IMR-90 (cell line): ENCODE data around the gene CLCN5. TPM values are rescaled to one million over a fixed set of nuclear protein-coding genes. Genes with fewer than 3 reads are reported as not detected.

Source experiments
- ATAC-seq: fragments of 200-7000 bp; cut with Tn5 transposase; 2 replicates; pipeline ENCODE4 v1.9.1; 2020; ENCODE audit warnings: low read depth, mild to moderate bottlenecking, moderate library complexity
- BruUV-seq: library from RNA; stranded (reverse); fragments of 400-500 nt; replicated peaks from 2 replicates; lab custom pipeline; 2021; lab: Mats Ljungman, UMichigan
- CTCF ChIA-PET: fragments of 300-600 bp; formaldehyde crosslinking; extraction: SDS; loops from one replicate; lab custom pipeline; 2021; ENCODE audit warnings: antibody characterized with exemption; lab: Yijun Ruan, JAX
- POLR2A ChIA-PET: fragments of 300-600 bp; sonication (Branson Sonifier 250); formaldehyde crosslinking; loops from one replicate; lab custom pipeline; 2022; ENCODE audit warnings: antibody characterized with exemption; ENCODE audit not compliant: unreplicated experiment; lab: Charles Lee
- DNase-seq: peaks from one replicate; pipeline ENCODE4 v3.0.0; 2013
- H2AFZ ChIP-seq: replicated peaks from 2 replicates; pipeline ENCODE3; 2013; ENCODE audit warnings: low read length, mild to moderate bottlenecking; ENCODE audit not compliant: poor library complexity
- H2AK5ac ChIP-seq: 2 replicates; pipeline ENCODE4 v1.6.1; 2013; ENCODE audit warnings: low read depth, low read length, inconsistent platforms
- H2AK9ac ChIP-seq: replicated peaks from 2 replicates; pipeline ENCODE3; 2013; ENCODE audit warnings: mild to moderate bottlenecking, low read depth, low read length, moderate library complexity; ENCODE audit not compliant: poor library complexity
- H2BK120ac ChIP-seq: 2 replicates; pipeline ENCODE4 v1.6.1; 2013; ENCODE audit warnings: low read depth, low read length, inconsistent platforms
- H2BK15ac ChIP-seq: 3 replicates; pipeline ENCODE4 v1.6.1; 2013; ENCODE audit warnings: low read depth, low read length, inconsistent platforms
- H2BK20ac ChIP-seq: 2 replicates; pipeline ENCODE4 v1.6.1; 2013; ENCODE audit warnings: low read depth, mild to moderate bottlenecking, inconsistent platforms, low read length, moderate library complexity
- H2BK5ac ChIP-seq: 2 replicates; pipeline ENCODE4 v1.6.1; 2013; ENCODE audit warnings: mild to moderate bottlenecking, low read depth, low read length, inconsistent platforms; ENCODE audit not compliant: poor library complexity, severe bottlenecking
- H3K14ac ChIP-seq: replicated peaks from 2 replicates; pipeline ENCODE4 v1.6.1; 2013; ENCODE audit warnings: low read depth, low read length, inconsistent platforms
- H3K18ac ChIP-seq: 2 replicates; pipeline ENCODE4 v1.6.1; 2013; ENCODE audit warnings: low read depth, low read length, control low read depth
- H3K23ac ChIP-seq: 2 replicates; pipeline ENCODE4 v1.6.1; 2013; ENCODE audit warnings: low read depth, low read length, inconsistent platforms
- H3K27ac ChIP-seq: 2 replicates; pipeline ENCODE4 v1.5.1; 2013; ENCODE audit warnings: mild to moderate bottlenecking, control low read depth, low read length; ENCODE audit not compliant: insufficient read depth
- H3K27me3 ChIP-seq: 2 replicates; pipeline ENCODE4 v1.6.1; 2013; ENCODE audit warnings: low read length; ENCODE audit not compliant: control insufficient read depth, insufficient read depth
- H3K36me3 ChIP-seq: 2 replicates; pipeline ENCODE4 v1.6.1; 2013; ENCODE audit warnings: low read length, mixed read lengths; ENCODE audit not compliant: control insufficient read depth, insufficient read depth
- H3K4ac ChIP-seq: 2 replicates; pipeline ENCODE4 v1.6.1; 2013; ENCODE audit warnings: low read depth, low read length, inconsistent platforms
- H3K4me1 ChIP-seq: 2 replicates; pipeline ENCODE4 v1.6.1; 2013; ENCODE audit warnings: low read length, mixed read lengths; ENCODE audit not compliant: control insufficient read depth, insufficient read depth
- H3K4me2 ChIP-seq: 2 replicates; pipeline ENCODE4 v1.6.1; 2013; ENCODE audit warnings: low read depth, mild to moderate bottlenecking, control low read depth, low read length, moderate library complexity
- H3K4me3 ChIP-seq: 2 replicates; pipeline ENCODE4 v1.5.1; 2013; ENCODE audit warnings: low read depth, mild to moderate bottlenecking, control low read depth, low read length, moderate library complexity; ENCODE audit not compliant: insufficient read depth
- H3K56ac ChIP-seq: 2 replicates; pipeline ENCODE4 v1.6.1; 2013; ENCODE audit warnings: low read length, inconsistent platforms; ENCODE audit not compliant: insufficient read depth; ENCODE audit errors: extremely low read depth
- H3K79me1 ChIP-seq, 2 experiments: 2 replicates each; pipeline ENCODE4 v1.6.1; 2013; ENCODE audit warnings: low read length in 2 of 2, inconsistent platforms in 1 of 2, low read depth in 1 of 2
- H3K9ac ChIP-seq: 2 replicates; pipeline ENCODE4 v1.6.1; 2013; ENCODE audit warnings: low read depth, low read length, control low read depth
- H3K9me1 ChIP-seq: 2 replicates; pipeline ENCODE4 v1.6.1; 2013; ENCODE audit warnings: low read length, inconsistent platforms; ENCODE audit not compliant: insufficient read depth
- H3K9me3 ChIP-seq: 2 replicates; pipeline ENCODE4 v1.6.1; 2013; ENCODE audit warnings: low read length; ENCODE audit not compliant: control insufficient read depth, insufficient read depth
- H4K20me1 ChIP-seq: 2 replicates; pipeline ENCODE4 v1.6.1; 2013; ENCODE audit warnings: low read length, inconsistent platforms; ENCODE audit not compliant: insufficient read depth
- H4K5ac ChIP-seq: 2 replicates; pipeline ENCODE4 v1.6.1; 2013; ENCODE audit warnings: mild to moderate bottlenecking, low read depth, low read length, control low read depth
- H4K8ac ChIP-seq, 2 experiments: 2 replicates each; pipeline ENCODE4 v1.6.1; 2013; ENCODE audit warnings: low read depth in 2 of 2, low read length in 2 of 2, control low read depth in 1 of 2, inconsistent platforms in 1 of 2
- H4K91ac ChIP-seq: 2 replicates; pipeline ENCODE4 v1.6.1; 2013; ENCODE audit warnings: low read depth, low read length, inconsistent platforms; ENCODE audit not compliant: insufficient read depth
- BHLHE40 ChIP-seq: fragments of 150-350 bp; IDR thresholded peaks from 2 replicates; pipeline ENCODE4 v1.6.1; 2016; ENCODE audit warnings: mild to moderate bottlenecking, low read depth, low read length
- CEBPB ChIP-seq: IDR thresholded peaks from 2 replicates; pipeline ENCODE4 v1.6.1; 2012; ENCODE audit warnings: low read depth, low read length, improper control_type of control experiment
- CHD1 ChIP-seq: IDR thresholded peaks from 2 replicates; pipeline ENCODE4 v1.6.1; 2012; ENCODE audit warnings: low read depth, low read length, improper control_type of control experiment
- FOS ChIP-seq: fragments of 150-350 bp; IDR thresholded peaks from 2 replicates; pipeline ENCODE4 v1.6.1; 2016; ENCODE audit warnings: low read depth, low read length
- MAFK ChIP-seq: IDR thresholded peaks from 2 replicates; pipeline ENCODE4 v1.6.1; 2012; ENCODE audit warnings: low read depth, low read length, improper control_type of control experiment
- MAZ ChIP-seq: IDR thresholded peaks from 2 replicates; pipeline ENCODE4 v1.6.1; 2012; ENCODE audit warnings: low read depth, mild to moderate bottlenecking, low read length, improper control_type of control experiment, moderate library complexity, borderline replicate concordance
- MXI1 ChIP-seq: IDR thresholded peaks from 2 replicates; pipeline ENCODE4 v1.6.1; 2012; ENCODE audit warnings: low read depth, mild to moderate bottlenecking, low read length, moderate library complexity, borderline replicate concordance
- NFE2L2 ChIP-seq: fragments of 150-350 bp; IDR thresholded peaks from 2 replicates; pipeline ENCODE4 v1.6.1; 2016; ENCODE audit warnings: low read depth, mild to moderate bottlenecking, low read length
- POLR2A ChIP-seq: IDR thresholded peaks from 2 replicates; pipeline ENCODE4 v1.6.1; 2012; ENCODE audit warnings: mild to moderate bottlenecking, low read depth, low read length
- SMC3 ChIP-seq: fragments of 150-350 bp; IDR thresholded peaks from 2 replicates; pipeline ENCODE4 v1.6.1; 2016; ENCODE audit warnings: low read depth, mild to moderate bottlenecking, antibody characterized with exemption, low read length, moderate library complexity
- USF2 ChIP-seq: fragments of 150-350 bp; IDR thresholded peaks from 2 replicates; pipeline ENCODE4 v1.6.1; 2017; ENCODE audit warnings: mild to moderate bottlenecking, antibody characterized with exemption, low read length, low read depth
- WGBS, 2 experiments: methylation state at CpG; one replicate each; pipeline versions ENCODE4 v1.1.5 to v1.1.7; 2013; ENCODE audit warnings: missing lambda C conversion rate in 2 of 2; ENCODE audit not compliant: insufficient read length in 1 of 2; ENCODE audit errors: extremely low coverage in 2 of 2; 5-methylcytosine and 5-hydroxymethylcytosine counted together
- dilution Hi-C: fragments of 300-500 bp; cut with HindIII; formaldehyde crosslinking; loops from one replicate; pipeline ENCODE4 v1.14.3; 2018; ENCODE audit warnings: low sequenced_read_pairs; ENCODE audit not compliant: unreplicated experiment
- in situ Hi-C: fragments of 300-500 bp; cut with MboI; formaldehyde crosslinking; loops from 3 replicates; pipeline ENCODE4 v1.14.3; 2019; ENCODE audit warnings: low sequenced_read_pairs, inconsistent platforms, mixed read lengths
- intact Hi-C: fragments of 100-400 bp; cut with micrococcal nuclease; formaldehyde crosslinking; loops from 2 replicates; pipeline ENCODE4 v1.10.0; 2022
- polyA plus RNA-seq, 3 experiments: library from polyadenylated mRNA; depleted of rRNA; stranded (reverse); fragments of >200 nt; gene quantifications; 2 replicates each; pipeline ENCODE4 v1.2.3, GENCODE V29; 2012; ENCODE audit warnings: low replicate concordance in 1 of 3
- total RNA-seq: library from RNA; depleted of rRNA; stranded (reverse); fragments of >200 nt; gene quantifications from 2 replicates; pipeline ENCODE4 v1.2.3, GENCODE V29; 2012
- TF ChIP-seq, protein P1 (sequence below): conservative IDR thresholded peaks from 2 replicates; pipeline ENCODE4 v1.5.1; 2012; ENCODE audit warnings: mild to moderate bottlenecking, low read depth, low read length, improper control_type of control experiment

CLCN5 gene
- total and polyA plus RNA-seq, 2 of the 4 experiments (the other 2 are of a cell fraction) = 1.4 to 5.9 TPM

- no peaks in the 10 kb centered on the region for H3K36me3 ChIP-seq
- H4K20me1 ChIP-seq = no peaks in the 10 kb centered on the region
- H3K23ac ChIP-seq = no peak overlapping the region
- no peak overlapping the region for H2BK120ac ChIP-seq
- no peak overlapping the region for H2AK9ac ChIP-seq
- 60% methylated on average over 1 of the region's 2 CpGs; no CpG with 5 or more reads in 1 of the 2 experiments for WGBS, 2 experiments
- no peak overlapping the region for H3K4me3 ChIP-seq
- TF ChIP-seq BHLHE40 (no peak), CHD1 (no peak), MXI1 (no peak), SMC3 (no peak), POLR2A (no peak), MAZ (no peak), NFE2L2 (no peak), USF2 (no peak), FOS (no peak), MAFK (no peak), CEBPB (no peak)
- TF ChIP-seq, protein P1, sequence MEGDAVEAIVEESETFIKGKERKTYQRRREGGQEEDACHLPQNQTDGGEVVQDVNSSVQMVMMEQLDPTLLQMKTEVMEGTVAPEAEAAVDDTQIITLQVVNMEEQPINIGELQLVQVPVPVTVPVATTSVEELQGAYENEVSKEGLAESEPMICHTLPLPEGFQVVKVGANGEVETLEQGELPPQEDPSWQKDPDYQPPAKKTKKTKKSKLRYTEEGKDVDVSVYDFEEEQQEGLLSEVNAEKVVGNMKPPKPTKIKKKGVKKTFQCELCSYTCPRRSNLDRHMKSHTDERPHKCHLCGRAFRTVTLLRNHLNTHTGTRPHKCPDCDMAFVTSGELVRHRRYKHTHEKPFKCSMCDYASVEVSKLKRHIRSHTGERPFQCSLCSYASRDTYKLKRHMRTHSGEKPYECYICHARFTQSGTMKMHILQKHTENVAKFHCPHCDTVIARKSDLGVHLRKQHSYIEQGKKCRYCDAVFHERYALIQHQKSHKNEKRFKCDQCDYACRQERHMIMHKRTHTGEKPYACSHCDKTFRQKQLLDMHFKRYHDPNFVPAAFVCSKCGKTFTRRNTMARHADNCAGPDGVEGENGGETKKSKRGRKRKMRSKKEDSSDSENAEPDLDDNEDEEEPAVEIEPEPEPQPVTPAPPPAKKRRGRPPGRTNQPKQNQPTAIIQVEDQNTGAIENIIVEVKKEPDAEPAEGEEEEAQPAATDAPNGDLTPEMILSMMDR = no peak
- H3K27ac ChIP-seq = no peak overlapping the region
- no peak overlapping the region for H2BK15ac ChIP-seq
- no peak overlapping the region for H3K56ac ChIP-seq
- in situ Hi-C loops = no loop called here
- H2AFZ ChIP-seq = no peak overlapping the region
- H3K9me3 ChIP-seq = no peaks in the 10 kb centered on the region
- no peak overlapping the region for H4K91ac ChIP-seq
- H3K79me1 ChIP-seq = no peaks in the 10 kb centered on the region
- intact Hi-C loops = no loop called here
- H2BK20ac ChIP-seq = no peak overlapping the region
- H3K4me2 ChIP-seq = no peak overlapping the region
- dilution Hi-C loops = no loop called here
- no peak overlapping the region for H4K5ac ChIP-seq
- ATAC-seq = no peak
- H4K8ac ChIP-seq = no peak overlapping the region
- no TSS peak for BruUV-seq
- ChIA-PET POLR2A (no interaction called here), CTCF (no interaction called here)
- no peak overlapping the region for H2BK5ac ChIP-seq
- no peaks in the 10 kb centered on the region for H3K4me1 ChIP-seq
- H3K4ac ChIP-seq = no peak overlapping the region
- no peak overlapping the region for H3K9ac ChIP-seq
- H3K27me3 ChIP-seq = peaks cover 3% of the 10 kb centered on the region
- H3K14ac ChIP-seq = no peak overlapping the region
- no peaks in the 10 kb centered on the region for H3K9me1 ChIP-seq
- DNase-seq = no peak
- H3K18ac ChIP-seq = no peak overlapping the region
- no peak overlapping the region for H2AK5ac ChIP-seq
These were observed 189.3 kb downstream of the CLCN5 start for GRCh38 chrX:50111742-50112141.
